NCI-H2081 (cell line): ENCODE results near the gene PKD1L1.
A peak's percentile ranks its signal among the peaks of the same experiment; 100 is the strongest.

Experiments used
- DNase-seq, 2 experiments: peaks; one replicate each; lab custom pipeline; 2025; lab: John Stamatoyannopoulos, UW

Gene PKD1L1

GRCh38 chr7:47792521-47793121, 155.6 kb downstream of the PKD1L1 start:
- DNase-seq = no peak

- DNase-seq = no peak
Observed at GRCh38 chr7:47791682-47792081, 156.6 kb downstream of the PKD1L1 start.

- no peak for DNase-seq
Observed at GRCh38 chr7:47788083-47788482, 160.2 kb downstream of the PKD1L1 start.

GRCh38 chr7:47787249-47788069, 160.8 kb downstream of the PKD1L1 start:
- no peak for DNase-seq

GRCh38 chr7:47786557-47787248, 161.6 kb downstream of the PKD1L1 start:
- DNase-seq = no peak

- no peak for DNase-seq
Observed at GRCh38 chr7:47785923-47786556, 162.2 kb downstream of the PKD1L1 start.

GRCh38 chr7:47783456-47784223, 164.6 kb downstream of the PKD1L1 start:
- no peak for DNase-seq

- no peak for DNase-seq
Observed at GRCh38 chr7:47782792-47783191, 165.5 kb downstream of the PKD1L1 start.

GRCh38 chr7:47782022-47782421, 166.2 kb downstream of the PKD1L1 start:
- no peak for DNase-seq

- no peak for DNase-seq
Observed at GRCh38 chr7:47780555-47780954, 167.7 kb downstream of the PKD1L1 start.

GRCh38 chr7:47779341-47779771, 168.9 kb downstream of the PKD1L1 start:
- DNase-seq = no peak

- DNase-seq = peak in 1 of 2 experiments; percentile 19
Observed at GRCh38 chr7:47778153-47778661, 170.1 kb downstream of the PKD1L1 start.

GRCh38 chr7:47777531-47778152, 170.6 kb downstream of the PKD1L1 start:
- DNase-seq = no peak

GRCh38 chr7:47776335-47776734, 171.9 kb downstream of the PKD1L1 start:
- no peak for DNase-seq

GRCh38 chr7:47775238-47775637, 173.0 kb downstream of the PKD1L1 start:
- DNase-seq = no peak

- no peak for DNase-seq
Observed at GRCh38 chr7:47772492-47772891, 175.8 kb downstream of the PKD1L1 start.

GRCh38 chr7:47771990-47772360, 176.3 kb downstream of the PKD1L1 start:
- no peak for DNase-seq

GRCh38 chr7:47771336-47771989, 176.8 kb downstream of the PKD1L1 start:
- DNase-seq = no peak

GRCh38 chr7:47766126-47766525, 182.1 kb downstream of the PKD1L1 start:
- DNase-seq = no peak

GRCh38 chr7:47765373-47765979, 182.8 kb downstream of the PKD1L1 start:
- no peak for DNase-seq
